ENCODE measurements around the gene ANTXRL.
"Not testable (repeated sequence)": the region's sequence is repeated elsewhere in the genome, so short reads cannot be mapped to it uniquely, and the experiment has no call there.

Gene ANTXRL

GRCh38 chr10:46301721-46302479 lies 15.1 kb downstream of the ANTXRL start:
- in situ Hi-C loops (cut with MboI; ENCODE audit: low pct_unique_long_range_greater_than_20kb, low sequenced_read_pairs) = no loop called here
- DNase-seq = no peak

DNA sequence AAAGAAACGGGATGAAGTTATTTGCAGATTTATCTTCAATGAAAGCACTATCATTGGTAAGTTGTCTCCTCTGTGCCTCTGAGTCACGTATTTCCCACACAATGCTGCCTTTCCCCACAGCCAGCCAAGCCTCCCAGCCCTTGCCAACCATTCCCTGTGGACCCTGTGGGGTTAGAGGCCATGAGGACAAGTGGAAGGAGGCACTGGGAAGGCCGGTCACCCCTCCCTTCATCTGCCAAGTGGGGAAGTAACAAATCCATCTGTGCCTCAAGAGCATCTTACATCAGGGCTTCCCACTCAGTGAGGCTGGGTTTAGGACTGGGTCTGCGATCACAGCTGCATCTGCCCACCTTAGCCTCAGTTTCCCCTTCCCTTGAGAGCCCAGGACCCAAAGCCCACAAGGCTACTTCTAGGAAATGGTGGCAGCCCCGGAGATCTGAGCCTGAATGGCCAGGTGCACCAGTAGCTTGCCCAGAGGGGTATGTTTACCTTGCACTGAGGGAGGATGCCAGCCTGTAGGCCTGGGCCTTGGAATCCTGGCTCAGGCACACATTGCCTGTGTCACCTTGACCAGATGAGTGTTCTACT lies 16.1 kb downstream of the ANTXRL start:
- DNase-seq; in situ Hi-C loops (cut with MboI; ENCODE audit: low pct_unique_long_range_greater_than_20kb, low sequenced_read_pairs): not testable (repeated sequence)

DNA sequence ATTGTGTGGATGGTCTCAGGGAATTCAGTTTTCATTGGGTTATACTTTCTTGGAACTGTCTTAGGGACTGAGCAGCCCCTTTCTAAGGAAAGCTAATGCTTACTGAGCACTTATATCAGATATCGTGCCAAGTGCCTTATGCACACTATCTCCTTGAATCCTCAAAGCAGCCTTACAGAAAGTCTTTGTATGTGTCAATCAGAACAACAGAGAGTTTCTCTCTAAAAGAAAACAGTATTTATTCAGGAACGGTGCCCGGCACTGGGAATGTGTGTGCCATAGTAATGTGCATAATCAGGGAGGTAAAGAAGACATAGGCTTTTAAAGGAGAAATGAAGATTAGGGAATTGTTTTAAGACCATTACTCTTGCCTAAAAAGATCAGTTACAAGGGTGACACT lies 17.3 kb downstream of the ANTXRL start:
- in situ Hi-C loops (cut with MboI; ENCODE audit: low pct_unique_long_range_greater_than_20kb, low sequenced_read_pairs) = no loop called here
- DNase-seq = no peak

- in situ Hi-C loops (cut with MboI; ENCODE audit: low pct_unique_long_range_greater_than_20kb, low sequenced_read_pairs) = not testable (repeated sequence)
These were observed 17.9 kb downstream of the ANTXRL start for GRCh38 chr10:46304671-46305070.

GRCh38 chr10:46305079-46305818 lies 18.5 kb downstream of the ANTXRL start:
- no peak for DNase-seq
- in situ Hi-C loops (cut with MboI; ENCODE audit: low pct_unique_long_range_greater_than_20kb, low sequenced_read_pairs) = no loop called here

More at GRCh38 chr10:46304671-46305070, 17.9 kb downstream of the ANTXRL start:
- DNase-seq = not testable (repeated sequence)

DNA sequence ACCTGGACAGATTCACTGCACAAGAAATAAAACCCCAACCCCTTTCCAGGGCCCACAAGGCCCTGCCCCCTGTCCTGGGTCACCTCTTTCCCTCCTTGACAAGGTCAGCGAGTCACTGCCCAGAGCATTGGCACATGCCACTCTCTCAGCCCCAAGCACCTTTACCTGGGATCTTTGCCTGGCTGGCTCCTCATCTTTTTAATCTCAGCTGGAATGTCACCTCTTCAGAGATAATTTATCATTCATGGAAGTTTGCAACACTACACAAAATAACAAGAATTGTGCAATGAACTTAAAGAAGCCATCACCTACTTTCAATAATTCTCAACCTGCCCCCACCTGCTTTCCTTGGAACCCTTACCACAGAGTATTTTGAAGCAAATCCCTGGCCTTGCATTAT lies 19.2 kb downstream of the ANTXRL start:
- no peak for DNase-seq
- in situ Hi-C loops (cut with MboI; ENCODE audit: low pct_unique_long_range_greater_than_20kb, low sequenced_read_pairs) = no loop called here

DNA sequence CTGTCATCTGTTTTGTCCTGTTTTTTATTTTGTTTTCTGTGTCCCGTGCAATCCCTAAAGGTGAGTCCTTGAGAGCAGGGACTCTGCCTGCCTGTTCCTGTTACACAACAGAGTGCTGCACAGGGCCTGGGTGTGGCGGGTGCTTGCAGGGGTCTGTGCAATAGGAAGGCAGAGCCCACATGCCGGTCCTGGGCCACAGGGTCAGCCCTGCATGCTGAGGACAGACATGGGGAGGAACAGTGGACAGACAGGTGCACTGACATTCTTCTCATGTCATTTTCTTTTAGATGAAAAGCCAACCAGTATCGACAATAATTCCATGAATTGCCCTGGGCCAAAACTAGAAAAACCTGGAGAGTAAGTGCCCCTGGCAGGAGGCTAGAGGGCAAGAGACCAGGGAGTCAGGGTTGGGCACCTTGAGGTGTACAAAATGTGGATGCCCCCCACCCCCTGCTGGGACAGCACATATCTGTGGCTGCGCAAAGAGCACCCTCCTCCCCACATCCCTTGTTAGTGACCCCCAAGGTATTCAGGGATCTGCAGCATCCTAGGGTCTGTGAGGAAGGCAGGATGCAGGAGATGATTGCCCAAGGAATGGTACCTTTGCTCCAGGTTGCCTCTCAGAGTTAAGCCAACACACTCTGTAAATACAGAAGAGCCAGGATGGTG lies 19.9 kb downstream of the ANTXRL start:
- DNase-seq = no peak
- in situ Hi-C loops (cut with MboI; ENCODE audit: low pct_unique_long_range_greater_than_20kb, low sequenced_read_pairs) = no loop called here

- in situ Hi-C loops (cut with MboI; ENCODE audit: low pct_unique_long_range_greater_than_20kb, low sequenced_read_pairs) = no loop called here
- DNase-seq = no peak
These were observed 20.7 kb downstream of the ANTXRL start for GRCh38 chr10:46307281-46308112.

DNA sequence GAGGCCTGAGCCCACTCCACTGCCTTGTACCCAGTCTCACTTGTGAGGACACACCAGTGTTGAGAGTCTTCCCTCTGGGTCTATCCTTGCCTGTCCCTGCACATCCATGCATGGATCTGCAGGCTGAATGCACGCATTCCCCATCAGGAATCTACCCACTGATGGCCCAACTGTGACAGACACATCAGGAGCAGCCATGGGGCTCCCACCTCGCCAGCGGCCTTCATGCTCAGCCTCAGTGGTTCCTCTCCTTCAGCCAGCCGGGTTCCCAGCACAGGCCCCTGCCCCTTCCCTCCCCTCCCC lies 21.3 kb downstream of the ANTXRL start:
- in situ Hi-C loops (cut with MboI; ENCODE audit: low pct_unique_long_range_greater_than_20kb, low sequenced_read_pairs) = no loop called here
- no peak for DNase-seq

DNA sequence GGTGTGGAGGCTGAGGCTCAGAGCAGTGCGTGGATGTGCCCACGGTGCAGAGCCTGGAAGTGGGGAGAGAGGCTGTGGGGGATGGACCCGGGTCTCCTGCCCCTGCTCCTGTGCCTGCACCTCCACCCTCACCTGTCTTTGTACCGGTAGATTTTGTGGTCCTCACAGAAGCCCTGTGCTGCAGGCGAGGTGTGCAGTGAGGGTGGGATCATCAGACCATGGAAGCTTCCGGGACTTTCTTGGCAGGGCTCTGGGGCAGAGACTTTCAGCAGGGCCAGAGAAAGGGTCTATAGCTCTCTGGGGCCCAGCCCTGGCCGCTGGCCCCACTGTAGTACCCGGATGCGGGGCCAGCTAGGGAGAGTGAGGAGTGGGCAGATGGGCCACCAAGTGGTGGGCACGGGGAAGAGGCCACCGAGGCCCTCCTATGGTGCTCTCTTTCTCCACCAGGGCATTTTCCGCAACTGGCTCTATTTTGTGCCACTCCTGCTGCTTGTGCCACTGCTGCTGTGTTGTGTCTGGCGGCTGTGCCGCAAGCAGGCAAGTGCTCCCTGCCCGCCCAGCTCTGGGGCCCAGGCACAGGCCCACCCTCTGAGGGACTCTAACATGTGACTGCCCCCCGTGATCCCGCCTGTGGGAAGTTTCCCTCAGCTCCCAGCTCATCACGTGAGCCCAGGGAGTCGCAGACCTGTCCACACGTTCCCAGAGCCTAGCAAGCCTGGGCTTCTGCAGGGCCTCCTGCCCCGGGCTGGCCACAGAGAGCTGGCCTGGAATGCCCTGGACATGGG lies 22.1 kb downstream of the ANTXRL start:
- in situ Hi-C loops (cut with MboI; ENCODE audit: low pct_unique_long_range_greater_than_20kb, low sequenced_read_pairs) = no loop called here
- DNase-seq = no peak

DNA sequence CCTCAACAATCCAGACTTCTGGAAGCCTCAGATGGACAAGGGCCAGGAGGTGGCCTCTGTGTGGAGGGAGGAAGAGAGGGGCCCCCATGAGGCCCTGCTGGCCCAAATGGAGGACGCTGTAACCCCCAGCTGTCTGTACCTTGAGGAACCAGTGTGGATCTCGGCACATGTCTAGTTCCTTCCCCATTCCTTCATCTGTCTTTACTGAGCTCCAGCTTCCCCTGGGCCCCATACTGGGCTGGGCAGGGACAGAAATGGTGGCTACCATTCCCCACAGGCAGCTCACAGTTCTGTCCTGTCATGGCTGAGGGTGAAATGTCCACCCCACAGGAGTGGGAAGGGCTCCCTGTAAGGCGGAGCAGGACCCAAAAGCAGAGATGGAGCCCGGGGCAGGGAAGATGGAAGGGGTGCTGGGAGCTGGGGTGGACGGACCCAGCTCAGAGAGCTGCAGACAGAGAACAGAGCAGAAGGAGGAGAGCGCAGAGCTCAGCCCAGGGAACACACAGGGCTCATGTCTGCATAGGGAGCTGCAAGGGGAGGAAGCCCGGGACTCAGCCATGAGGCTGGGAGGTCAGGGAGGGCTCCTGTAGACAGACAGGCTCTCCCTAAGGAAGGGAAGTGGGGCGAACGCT lies 22.8 kb downstream of the ANTXRL start:
- in situ Hi-C loops (cut with MboI; ENCODE audit: low pct_unique_long_range_greater_than_20kb, low sequenced_read_pairs) = loop anchor here (5.0 kb wide), 1 partner anchor 57 kb away; no protein-coding TSS in a partner anchor
- no peak for DNase-seq

DNA sequence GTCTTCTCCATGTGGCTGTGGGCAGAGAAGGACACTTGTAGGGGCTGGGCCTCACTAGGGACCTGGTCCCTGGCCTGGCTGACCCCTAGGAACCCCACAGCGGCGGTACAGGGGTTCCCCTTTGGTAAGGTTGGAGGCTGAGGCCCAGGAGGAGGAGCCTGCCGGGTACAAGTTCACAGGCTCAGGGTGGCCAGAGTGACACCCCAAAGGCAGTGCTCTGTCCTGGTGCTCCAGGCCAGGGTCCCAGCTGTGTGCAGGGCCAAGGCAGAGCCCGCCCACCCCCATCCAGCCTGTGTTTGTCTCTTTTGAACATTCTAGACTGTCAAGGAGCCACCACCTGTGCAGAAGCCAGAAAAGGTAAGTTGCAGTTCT lies 23.3 kb downstream of the ANTXRL start:
- in situ Hi-C loops (cut with MboI; ENCODE audit: low pct_unique_long_range_greater_than_20kb, low sequenced_read_pairs) = loop anchor here (5.0 kb wide), 1 partner anchor 58 kb away; no protein-coding TSS in a partner anchor

DNA sequence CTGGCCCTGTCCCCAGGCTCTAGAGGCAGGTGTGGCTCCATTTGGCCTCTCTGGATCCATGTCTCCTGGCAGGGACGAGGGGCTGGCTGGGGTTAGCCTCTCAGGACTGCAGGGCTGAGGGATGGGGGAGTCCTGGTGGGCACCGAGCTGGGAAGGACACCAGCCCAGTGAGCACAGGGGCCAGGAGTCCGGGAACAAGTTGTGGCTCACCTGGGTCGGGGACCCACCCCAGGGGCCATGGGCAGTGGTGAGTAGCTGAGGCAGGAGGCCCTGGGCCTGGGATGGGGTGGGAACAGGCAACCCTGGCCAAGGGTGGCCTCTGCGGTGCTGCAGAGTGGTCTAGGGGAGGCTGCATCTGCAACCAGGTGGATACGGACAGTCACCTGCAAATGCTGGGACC lies 24.1 kb downstream of the ANTXRL start:
- in situ Hi-C loops (cut with MboI; ENCODE audit: low pct_unique_long_range_greater_than_20kb, low sequenced_read_pairs) = loop anchor here (5.0 kb wide), 1 partner anchor 59 kb away; no protein-coding TSS in a partner anchor
- no peak for DNase-seq

More for the DNA sequence above, 23.3 kb downstream of the ANTXRL start:
- no peak for DNase-seq

GRCh38 chr10:46311501-46311951 lies 24.7 kb downstream of the ANTXRL start:
- no peak for DNase-seq
- in situ Hi-C loops (cut with MboI; ENCODE audit: low pct_unique_long_range_greater_than_20kb, low sequenced_read_pairs) = loop anchor here (5.0 kb wide), 1 partner anchor 59 kb away; no protein-coding TSS in a partner anchor

- in situ Hi-C loops (cut with MboI; ENCODE audit: low pct_unique_long_range_greater_than_20kb, low sequenced_read_pairs) = loop anchor here (5.0 kb wide), 1 partner anchor 60 kb away; no protein-coding TSS in a partner anchor
- not testable (repeated sequence) for DNase-seq
These were observed 25.2 kb downstream of the ANTXRL start for GRCh38 chr10:46311961-46312431.

- in situ Hi-C loops (cut with MboI; ENCODE audit: low pct_unique_long_range_greater_than_20kb, low sequenced_read_pairs) = loop anchor here (5.0 kb wide), 1 partner anchor 61 kb away; no protein-coding TSS in a partner anchor
- DNase-seq = no peak
These were observed 26.2 kb downstream of the ANTXRL start for GRCh38 chr10:46312953-46313352.

DNA sequence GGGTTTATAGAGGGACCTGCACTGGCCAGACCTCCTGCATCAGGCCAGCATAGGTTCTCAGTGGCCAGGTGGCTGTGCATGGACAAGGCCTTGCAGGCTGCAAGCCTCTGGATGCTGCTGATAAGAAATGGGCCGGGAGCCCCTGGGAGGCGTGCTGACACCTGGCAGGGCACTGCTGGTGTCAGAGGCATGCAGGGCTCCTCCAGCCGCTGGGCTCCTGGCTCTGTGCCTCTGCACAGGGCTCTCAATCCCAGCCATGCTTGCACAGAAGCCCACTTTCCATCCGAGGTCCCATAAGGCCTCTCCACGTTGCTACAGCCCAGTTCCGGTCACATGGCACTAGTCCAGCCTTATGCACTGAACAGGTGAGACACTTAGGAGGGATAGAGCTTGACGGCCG lies 27.3 kb downstream of the ANTXRL start:
- in situ Hi-C loops (cut with MboI; ENCODE audit: low pct_unique_long_range_greater_than_20kb, low sequenced_read_pairs) = loop anchor here (5.0 kb wide), 1 partner anchor 62 kb away; no protein-coding TSS in a partner anchor

More for the DNA sequence above, 27.3 kb downstream of the ANTXRL start:
- no peak for DNase-seq

Measured in KBM-7 (cell line).